Uterus (tissue), 2 donors: ENCODE results near the gene ZBTB44.

Experiments used
- CTCF ChIP-seq, 4 experiments: fragments of 200-600 bp in 2 of 4; fragments of 450-650 bp in 2 of 4; sonication (generic) in 2 of 4; IDR thresholded peaks; one replicate each; pipeline ENCODE4 v1.5.1; 2016 to 2019; ENCODE audit warnings: antibody characterized with exemption in 4 of 4, mild to moderate bottlenecking in 2 of 4, moderate library complexity in 1 of 4
- POLR2A ChIP-seq, 2 donors: fragments of 450-650 bp; IDR thresholded peaks; one replicate each; pipeline ENCODE4 v1.6.1; 2016; ENCODE audit warnings: antibody characterized with exemption in 2 of 2, mild to moderate bottlenecking in 1 of 2, moderate library complexity in 1 of 2

DNA sequence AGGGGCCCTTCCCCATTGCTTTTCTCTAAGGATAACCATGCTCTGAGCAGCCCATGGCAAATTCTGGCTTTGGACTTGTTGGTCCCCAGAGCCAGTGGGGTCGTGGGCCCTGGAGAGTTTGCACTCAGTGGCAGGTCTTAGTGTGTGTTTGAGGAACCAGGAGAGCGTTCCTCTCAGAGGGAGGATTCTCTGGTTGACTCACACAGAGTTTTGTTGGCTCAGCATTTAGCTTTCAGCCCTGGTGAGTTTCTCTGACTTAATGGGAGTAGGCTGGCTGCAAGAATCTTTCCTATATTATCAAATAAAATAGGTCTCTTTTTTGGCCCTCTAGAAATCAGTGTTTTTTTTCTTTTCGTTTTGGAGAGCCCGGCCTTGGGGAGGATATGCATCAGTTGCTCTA lies 134.2 kb downstream of the ZBTB44 start:
- TF ChIP-seq POLR2A (IDR thresholded peaks at IDR 0.05) (no peak), CTCF (IDR thresholded peaks at IDR 0.05) (no peak)
